ENCODE results near the gene CACNA1C.

The CACNA1C gene

GRCh38 chr12:2477009-2477766 is 424.4 kb downstream of the CACNA1C start:
- Histone ChIP-seq H3K4me1 (ENCODE audit: control insufficient read depth, low read length) (no peaks in the 10 kb centered on the region), H3K9me3 (ENCODE audit: control insufficient read depth, insufficient read depth, low read length) (no peaks in the 10 kb centered on the region), H3K4me3 (ENCODE audit: low read length) (no peak overlapping the region), H4K20me1 (ENCODE audit: control insufficient read depth, insufficient read depth, low read depth, low read length) (no peaks in the 10 kb centered on the region), H3K79me2 (ENCODE audit: control insufficient read depth, low read length) (no peaks in the 10 kb centered on the region), H3K27me3 (ENCODE audit: control insufficient read depth, low read length) (peaks cover 7% of the 10 kb centered on the region), H3K9me2 (replicated peaks; ENCODE audit: control insufficient read depth, low read length) (no peaks in the 10 kb centered on the region), H3K36me3 (ENCODE audit: control insufficient read depth, low read length) (no peaks in the 10 kb centered on the region), H3K27ac (ENCODE audit: low read depth, low read length) (no peak overlapping the region), H3K4me2 (ENCODE audit: low read length) (no peak overlapping the region), H3F3A (ENCODE audit: control insufficient read depth, insufficient read depth) (no peaks in the 10 kb centered on the region)
- TF ChIP-seq CTCF (IDR thresholded peaks at IDR 0.05; ENCODE audit: low read depth, low read length, poor library complexity, severe bottlenecking): no peak
- no peak for TF ChIP-seq EZH2phosphoT487 (IDR thresholded peaks at IDR 0.05; ENCODE audit: borderline replicate concordance, low read length)

- no peaks in the 10 kb centered on the region for H3K9me3 ChIP-seq (ENCODE audit: control insufficient read depth, insufficient read depth, low read length)
Measured at GRCh38 chr12:2479851-2480535, 427.2 kb downstream of the CACNA1C start.

GRCh38 chr12:2481346-2481745 is 428.6 kb downstream of the CACNA1C start:
- Histone ChIP-seq H3K9me3 (ENCODE audit: control insufficient read depth, insufficient read depth, low read length) (no peaks in the 10 kb centered on the region), H3K4me1 (ENCODE audit: control insufficient read depth, low read length) (no peaks in the 10 kb centered on the region), H3K27ac (ENCODE audit: low read depth, low read length) (no peak overlapping the region), H4K20me1 (ENCODE audit: control insufficient read depth, insufficient read depth, low read depth, low read length) (no peaks in the 10 kb centered on the region), H3K9me2 (replicated peaks; ENCODE audit: control insufficient read depth, low read length) (no peaks in the 10 kb centered on the region), H3K27me3 (ENCODE audit: control insufficient read depth, low read length) (peaks cover 10% of the 10 kb centered on the region; the same call in 1 of the 2 replicates), H3K4me2 (ENCODE audit: low read length) (no peak overlapping the region), H3K36me3 (ENCODE audit: control insufficient read depth, low read length) (no peaks in the 10 kb centered on the region), H3K4me3 (ENCODE audit: low read length) (no peak overlapping the region), H3K79me2 (ENCODE audit: control insufficient read depth, low read length) (no peaks in the 10 kb centered on the region), H3F3A (ENCODE audit: control insufficient read depth, insufficient read depth) (no peaks in the 10 kb centered on the region)
- TF ChIP-seq CTCF (IDR thresholded peaks at IDR 0.05; ENCODE audit: low read depth, low read length, poor library complexity, severe bottlenecking) (no peak), EZH2phosphoT487 (IDR thresholded peaks at IDR 0.05; ENCODE audit: borderline replicate concordance, low read length) (no peak)

More at GRCh38 chr12:2479851-2480535, 427.2 kb downstream of the CACNA1C start:
- no peaks in the 10 kb centered on the region for H3F3A ChIP-seq (ENCODE audit: control insufficient read depth, insufficient read depth)
- H3K4me2 ChIP-seq (ENCODE audit: low read length): no peak overlapping the region
- H4K20me1 ChIP-seq (ENCODE audit: control insufficient read depth, insufficient read depth, low read depth, low read length): no peaks in the 10 kb centered on the region
- H3K4me1 ChIP-seq (ENCODE audit: control insufficient read depth, low read length): no peaks in the 10 kb centered on the region
- no peak overlapping the region for H3K27ac ChIP-seq (ENCODE audit: low read depth, low read length)
- peaks cover 14% of the 10 kb centered on the region for H3K27me3 ChIP-seq (ENCODE audit: control insufficient read depth, low read length)
- no peak for TF ChIP-seq EZH2phosphoT487 (IDR thresholded peaks at IDR 0.05; ENCODE audit: borderline replicate concordance, low read length)
- no peak for TF ChIP-seq CTCF (IDR thresholded peaks at IDR 0.05; ENCODE audit: low read depth, low read length, poor library complexity, severe bottlenecking)
- H3K79me2 ChIP-seq (ENCODE audit: control insufficient read depth, low read length): no peaks in the 10 kb centered on the region
- no peak overlapping the region for H3K4me3 ChIP-seq (ENCODE audit: low read length)
- no peaks in the 10 kb centered on the region for H3K36me3 ChIP-seq (ENCODE audit: control insufficient read depth, low read length)
- H3K9me2 ChIP-seq (replicated peaks; ENCODE audit: control insufficient read depth, low read length): no peaks in the 10 kb centered on the region

All from DOHH2 (cell line).